Measurements from ENCODE around the gene NOBOX. TPM values are rescaled to one million over a fixed set of nuclear protein-coding genes. Genes with fewer than 3 reads are reported as not detected.

NOBOX gene
- total RNA-seq, 3 donors from 2014 or later (not counting 1 experiment from before 2014, with no cell fraction given): not detected

DNA sequence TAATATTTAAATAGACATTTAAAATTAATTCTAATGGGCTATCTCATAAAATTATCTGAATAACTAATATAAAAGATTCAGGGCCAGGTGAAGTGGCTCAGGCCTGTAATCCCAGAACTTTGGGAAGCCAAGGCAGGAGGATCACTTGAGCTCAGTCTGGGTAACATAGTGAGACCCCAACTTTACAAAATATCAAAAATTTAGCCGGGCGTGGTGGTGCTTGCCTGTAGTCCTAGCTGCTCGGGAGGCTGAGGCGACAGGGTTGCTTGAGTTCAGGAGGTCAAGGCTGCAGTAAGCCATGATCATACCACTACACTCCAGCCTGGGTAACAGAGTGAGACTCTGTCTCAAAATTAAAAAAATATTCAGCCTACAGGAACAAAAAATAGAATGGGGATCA lies 12.5 kb downstream of the NOBOX start:
- H3K36me3 Mint-ChIP-seq: no peaks in the 10 kb centered on the region
- H3K4me1 Mint-ChIP-seq: peaks cover 0 to 5% of the 10 kb centered on the region in 2 donors
- H3K27ac Mint-ChIP-seq: no peak overlapping the region
- peaks cover 0 to 4% of the 10 kb centered on the region in 2 donors for H3K27me3 Mint-ChIP-seq (ENCODE audit: low read depth in 2 of 2)
- no peak for DNase-seq
- peaks cover 5% of the 10 kb centered on the region for H3K4me1 ChIP-seq (ENCODE audit: control insufficient read depth, insufficient read depth, low read length)
- H3K4me3 Mint-ChIP-seq: no peak overlapping the region
- intact Hi-C loops (cut with micrococcal nuclease): no loop called here
- H3K9me3 Mint-ChIP-seq: no peaks in the 10 kb centered on the region
- no peaks in the 10 kb centered on the region for H3K9me3 ChIP-seq (ENCODE audit: control insufficient read depth, insufficient read depth, low read length)
- no peak overlapping the region for H3K4me3 ChIP-seq (ENCODE audit: low read length)
- 95% methylated on average over 4 of the region's 4 CpGs for WGBS (ENCODE audit: insufficient coverage)
- H3K36me3 ChIP-seq (ENCODE audit: control insufficient read depth, insufficient read depth, low read length): no peaks in the 10 kb centered on the region
- ATAC-seq: no peak
- no peaks in the 10 kb centered on the region for H3K27me3 ChIP-seq (ENCODE audit: control insufficient read depth, insufficient read depth, low read length)
- H3K27ac ChIP-seq (ENCODE audit: low read length): no peak overlapping the region
- TF ChIP-seq, protein P1, sequence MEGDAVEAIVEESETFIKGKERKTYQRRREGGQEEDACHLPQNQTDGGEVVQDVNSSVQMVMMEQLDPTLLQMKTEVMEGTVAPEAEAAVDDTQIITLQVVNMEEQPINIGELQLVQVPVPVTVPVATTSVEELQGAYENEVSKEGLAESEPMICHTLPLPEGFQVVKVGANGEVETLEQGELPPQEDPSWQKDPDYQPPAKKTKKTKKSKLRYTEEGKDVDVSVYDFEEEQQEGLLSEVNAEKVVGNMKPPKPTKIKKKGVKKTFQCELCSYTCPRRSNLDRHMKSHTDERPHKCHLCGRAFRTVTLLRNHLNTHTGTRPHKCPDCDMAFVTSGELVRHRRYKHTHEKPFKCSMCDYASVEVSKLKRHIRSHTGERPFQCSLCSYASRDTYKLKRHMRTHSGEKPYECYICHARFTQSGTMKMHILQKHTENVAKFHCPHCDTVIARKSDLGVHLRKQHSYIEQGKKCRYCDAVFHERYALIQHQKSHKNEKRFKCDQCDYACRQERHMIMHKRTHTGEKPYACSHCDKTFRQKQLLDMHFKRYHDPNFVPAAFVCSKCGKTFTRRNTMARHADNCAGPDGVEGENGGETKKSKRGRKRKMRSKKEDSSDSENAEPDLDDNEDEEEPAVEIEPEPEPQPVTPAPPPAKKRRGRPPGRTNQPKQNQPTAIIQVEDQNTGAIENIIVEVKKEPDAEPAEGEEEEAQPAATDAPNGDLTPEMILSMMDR (IDR thresholded peaks at IDR 0.05): no peak

DNA sequence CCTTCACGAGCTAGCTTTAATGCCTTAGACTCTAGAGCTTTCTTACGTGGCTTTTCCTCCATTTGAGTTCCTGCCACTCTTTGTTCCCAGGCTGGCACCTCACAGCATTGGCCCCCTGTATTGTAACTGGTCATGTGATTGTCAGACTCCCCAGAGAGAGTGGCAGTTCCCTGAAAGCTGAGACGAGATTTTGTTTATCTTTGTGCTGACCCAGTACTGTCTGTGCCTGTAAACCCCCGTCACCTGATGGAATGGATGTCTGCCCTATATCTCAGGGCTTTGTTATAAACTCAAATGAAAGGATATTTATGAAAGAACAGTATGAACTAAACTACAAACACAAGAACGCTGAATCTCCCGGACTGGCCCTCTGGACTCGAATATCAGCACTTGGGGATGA lies 13.0 kb downstream of the NOBOX start:
- 79% methylated on average over 7 of the region's 7 CpGs for WGBS (ENCODE audit: insufficient coverage)
- H3K4me3 ChIP-seq (ENCODE audit: low read length): no peak overlapping the region
- TF ChIP-seq, protein P1 (IDR thresholded peaks at IDR 0.05): no peak
- peaks cover 5% of the 10 kb centered on the region for H3K4me1 ChIP-seq (ENCODE audit: control insufficient read depth, insufficient read depth, low read length)
- H3K27ac ChIP-seq (ENCODE audit: low read length): no peak overlapping the region
- H3K9me3 ChIP-seq (ENCODE audit: control insufficient read depth, insufficient read depth, low read length): no peaks in the 10 kb centered on the region
- H3K36me3 Mint-ChIP-seq: no peaks in the 10 kb centered on the region
- H3K27me3 ChIP-seq (ENCODE audit: control insufficient read depth, insufficient read depth, low read length): no peaks in the 10 kb centered on the region
- no peaks in the 10 kb centered on the region for H3K9me3 Mint-ChIP-seq
- intact Hi-C loops (cut with micrococcal nuclease): no loop called here
- no peaks in the 10 kb centered on the region for H3K36me3 ChIP-seq (ENCODE audit: control insufficient read depth, insufficient read depth, low read length)
- peaks cover 0 to 5% of the 10 kb centered on the region in 2 donors for H3K4me1 Mint-ChIP-seq
- no peak overlapping the region for H3K27ac Mint-ChIP-seq
- H3K4me3 Mint-ChIP-seq: no peak overlapping the region
- H3K27me3 Mint-ChIP-seq (ENCODE audit: low read depth in 2 of 2): peaks cover 0 to 1% of the 10 kb centered on the region in 2 donors
- DNase-seq: no peak
- ATAC-seq: no peak

DNA sequence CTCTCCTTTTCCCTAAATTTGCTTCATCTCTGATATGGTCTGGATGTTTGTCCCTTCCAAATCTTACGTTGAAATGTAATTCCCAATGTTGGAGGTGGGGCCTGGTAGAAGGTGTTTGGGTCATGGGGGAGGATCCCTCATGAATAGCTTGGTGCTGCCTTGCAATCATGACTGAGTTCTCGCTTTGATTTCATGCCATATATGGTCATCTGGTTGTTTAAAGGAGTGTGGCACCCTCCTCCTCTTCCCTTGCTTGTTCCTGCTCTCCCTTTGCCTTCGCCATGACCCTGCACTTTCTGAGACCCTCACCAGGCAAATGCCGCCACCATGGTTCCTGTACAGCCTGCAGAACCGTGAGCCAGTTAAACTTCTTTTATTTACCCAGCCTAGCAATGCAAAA lies 14.5 kb downstream of the NOBOX start:
- H3K9me3 ChIP-seq (ENCODE audit: control insufficient read depth, insufficient read depth, low read length): no peaks in the 10 kb centered on the region
- WGBS (ENCODE audit: insufficient coverage): 79% methylated on average over 5 of the region's 5 CpGs
- no peak overlapping the region for H3K4me3 Mint-ChIP-seq
- peaks cover 0 to 5% of the 10 kb centered on the region in 2 donors for H3K4me1 Mint-ChIP-seq
- no peaks in the 10 kb centered on the region for H3K27me3 ChIP-seq (ENCODE audit: control insufficient read depth, insufficient read depth, low read length)
- intact Hi-C loops (cut with micrococcal nuclease): no loop called here
- TF ChIP-seq, protein P1 (IDR thresholded peaks at IDR 0.05): no peak
- H3K36me3 ChIP-seq (ENCODE audit: control insufficient read depth, insufficient read depth, low read length): no peaks in the 10 kb centered on the region
- no peak overlapping the region for H3K27ac Mint-ChIP-seq
- H3K9me3 Mint-ChIP-seq: no peaks in the 10 kb centered on the region
- DNase-seq: no peak
- peaks cover 5% of the 10 kb centered on the region for H3K4me1 ChIP-seq (ENCODE audit: control insufficient read depth, insufficient read depth, low read length)
- H3K27me3 Mint-ChIP-seq (ENCODE audit: low read depth in 2 of 2): peaks cover 0 to 5% of the 10 kb centered on the region in 2 donors
- H3K27ac ChIP-seq (ENCODE audit: low read length): no peak overlapping the region
- H3K36me3 Mint-ChIP-seq: no peaks in the 10 kb centered on the region
- ATAC-seq: no peak
- H3K4me3 ChIP-seq (ENCODE audit: low read length): no peak overlapping the region

DNA sequence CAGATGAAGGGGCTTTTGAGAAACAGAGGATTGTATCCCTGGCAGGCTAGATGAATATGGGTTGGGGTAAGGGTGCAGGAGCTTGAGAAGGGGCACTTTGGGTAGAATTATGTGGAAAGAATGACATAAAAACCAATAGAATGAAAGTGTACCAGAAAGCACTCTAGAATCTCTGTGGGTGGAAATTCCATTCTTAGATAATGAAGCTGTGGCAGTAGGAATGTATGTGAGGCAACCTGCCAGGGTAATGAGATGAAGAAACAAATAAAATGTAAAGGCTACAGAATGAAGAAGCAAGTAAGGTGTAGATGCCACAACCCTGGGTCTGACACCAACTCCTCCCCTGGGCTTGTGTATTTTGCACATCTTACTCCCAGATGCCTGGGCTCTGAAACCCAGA lies 16.8 kb downstream of the NOBOX start:
- no peaks in the 10 kb centered on the region for H3K36me3 Mint-ChIP-seq
- Histone ChIP-seq H3K27ac (ENCODE audit: low read length) (no peak overlapping the region), H3K36me3 (ENCODE audit: control insufficient read depth, insufficient read depth, low read length) (no peaks in the 10 kb centered on the region), H3K9me3 (ENCODE audit: control insufficient read depth, insufficient read depth, low read length) (no peaks in the 10 kb centered on the region), H3K27me3 (ENCODE audit: control insufficient read depth, insufficient read depth, low read length) (no peaks in the 10 kb centered on the region), H3K4me3 (ENCODE audit: low read length) (no peak overlapping the region), H3K4me1 (ENCODE audit: control insufficient read depth, insufficient read depth, low read length) (peaks cover 1% of the 10 kb centered on the region)
- no peak overlapping the region for H3K27ac Mint-ChIP-seq
- H3K27me3 Mint-ChIP-seq (ENCODE audit: low read depth in 2 of 2): peaks cover 0 to 5% of the 10 kb centered on the region in 2 donors
- intact Hi-C loops (cut with micrococcal nuclease): no loop called here
- no peaks in the 10 kb centered on the region for H3K9me3 Mint-ChIP-seq
- TF ChIP-seq, protein P1 (IDR thresholded peaks at IDR 0.05): no peak
- DNase-seq (no peak), ATAC-seq (no peak)
- H3K4me1 Mint-ChIP-seq: peaks cover 0 to 2% of the 10 kb centered on the region in 2 donors
- H3K4me3 Mint-ChIP-seq: no peak overlapping the region

All from natural killer cell (primary cell).